Body of pancreas (tissue), 4 donors: ENCODE measurements around the gene TMC7.
A peak's percentile ranks its signal among the peaks of the same experiment; 100 is the strongest.

Experiments used
- POLR2A ChIP-seq, 3 donors: fragments of 450-650 bp; IDR thresholded peaks; one replicate each; pipeline ENCODE4 v1.6.1; 2016; ENCODE audit warnings: antibody characterized with exemption in 3 of 3, mild to moderate bottlenecking in 2 of 3
- TF ChIP-seq, protein P1 (sequence below), 7 experiments: fragments of 450-650 bp in 4 of 7; fragments of 200-600 bp in 3 of 7; sonication (generic) in 3 of 7; IDR thresholded peaks; one replicate each; pipeline ENCODE4 v1.5.1; 2016 to 2019; ENCODE audit warnings: antibody characterized with exemption in 7 of 7

GRCh38 chr16:18983565-18984434 lies at the start of gene TMC7:
- TF ChIP-seq, protein P1, sequence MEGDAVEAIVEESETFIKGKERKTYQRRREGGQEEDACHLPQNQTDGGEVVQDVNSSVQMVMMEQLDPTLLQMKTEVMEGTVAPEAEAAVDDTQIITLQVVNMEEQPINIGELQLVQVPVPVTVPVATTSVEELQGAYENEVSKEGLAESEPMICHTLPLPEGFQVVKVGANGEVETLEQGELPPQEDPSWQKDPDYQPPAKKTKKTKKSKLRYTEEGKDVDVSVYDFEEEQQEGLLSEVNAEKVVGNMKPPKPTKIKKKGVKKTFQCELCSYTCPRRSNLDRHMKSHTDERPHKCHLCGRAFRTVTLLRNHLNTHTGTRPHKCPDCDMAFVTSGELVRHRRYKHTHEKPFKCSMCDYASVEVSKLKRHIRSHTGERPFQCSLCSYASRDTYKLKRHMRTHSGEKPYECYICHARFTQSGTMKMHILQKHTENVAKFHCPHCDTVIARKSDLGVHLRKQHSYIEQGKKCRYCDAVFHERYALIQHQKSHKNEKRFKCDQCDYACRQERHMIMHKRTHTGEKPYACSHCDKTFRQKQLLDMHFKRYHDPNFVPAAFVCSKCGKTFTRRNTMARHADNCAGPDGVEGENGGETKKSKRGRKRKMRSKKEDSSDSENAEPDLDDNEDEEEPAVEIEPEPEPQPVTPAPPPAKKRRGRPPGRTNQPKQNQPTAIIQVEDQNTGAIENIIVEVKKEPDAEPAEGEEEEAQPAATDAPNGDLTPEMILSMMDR (IDR thresholded peaks at IDR 0.05) = peak; percentile 29 to 66 (median 47)
- no peak for TF ChIP-seq POLR2A (IDR thresholded peaks at IDR 0.05)
